ENCODE measurements around the gene NDUFAF2. TPM values are rescaled to one million over a fixed set of nuclear protein-coding genes. Genes with fewer than 3 reads are reported as not detected.

The NDUFAF2 gene
- total and polyA plus RNA-seq, 2 of the 8 experiments (the other 6 are each of a cell fraction or from before 2014, with no cell fraction given) = 10.7 to 46.5 TPM

GRCh38 chr5:61119066-61119465, 174.1 kb downstream of the NDUFAF2 start:
- DNase-seq (ENCODE audit: low read depth in 1 of 2, low spot score in 2 of 2) (no peak), FAIRE-seq (no peak)
- Histone ChIP-seq H3K9me3 (ENCODE audit: insufficient read depth in 2 of 2, low read depth in 1 of 2, low read length in 1 of 2) (no peaks in the 10 kb centered on the region), H3K4me2 (ENCODE audit: insufficient read depth in 1 of 2, low read depth in 2 of 2, low read length in 2 of 2) (no peak overlapping the region), H2BK5ac (ENCODE audit: low read depth, low read length) (no peak overlapping the region), H3K23me2 (ENCODE audit: low read depth, low read length) (no peaks in the 10 kb centered on the region), H3K36me3 (ENCODE audit: control insufficient read depth in 2 of 4, insufficient read depth in 4 of 4, low read length in 3 of 4) (no peaks in the 10 kb centered on the region), H3K27me3 (replicated peaks in 1 of 4; ENCODE audit: control insufficient read depth in 3 of 4, extremely low read depth in 1 of 4, insufficient read depth in 3 of 4, low read length in 3 of 4) (no peaks in the 10 kb centered on the region), H3K14ac (ENCODE audit: insufficient read length) (no peak overlapping the region), H3K4ac (replicated peaks; ENCODE audit: insufficient read length, low read depth, low read length) (no peak overlapping the region), H4K91ac (replicated peaks; ENCODE audit: insufficient read length, low read length) (no peak overlapping the region), H3K27ac (ENCODE audit: low read depth, low read length) (no peak overlapping the region), H2BK15ac (ENCODE audit: low read length) (no peak overlapping the region), H3K23ac (ENCODE audit: insufficient read length) (no peak overlapping the region), H2BK12ac (ENCODE audit: low read depth, low read length) (no peak overlapping the region), H4K8ac (ENCODE audit: extremely low read depth, insufficient read depth, low read length) (no peak overlapping the region), H4K5ac (ENCODE audit: insufficient read length, low read depth, low read length) (no peak overlapping the region), H3K9ac (replicated peaks in 1 of 4; ENCODE audit: extremely low read depth in 1 of 4, low read depth in 3 of 4, low read length in 3 of 4) (no peak overlapping the region), H3K4me1 (replicated peaks in 1 of 4; ENCODE audit: control insufficient read depth in 3 of 4, insufficient read depth in 4 of 4, low read length in 3 of 4) (no peaks in the 10 kb centered on the region), H3K79me1 (ENCODE audit: low read depth, low read length) (no peaks in the 10 kb centered on the region; the same call in 1 of the 2 replicates), H2BK120ac (replicated peaks; ENCODE audit: low read depth, low read length) (no peak overlapping the region), H3K18ac (ENCODE audit: extremely low read depth, low read length) (no peak overlapping the region), H4K20me1 (replicated peaks in 1 of 2; ENCODE audit: control insufficient read depth in 1 of 2, insufficient read depth in 2 of 2, low read length in 2 of 2) (no peaks in the 10 kb centered on the region), H3K4me3 (ENCODE audit: extremely low read depth in 1 of 4, insufficient read depth in 2 of 4, low read depth in 3 of 4, low read length in 4 of 4) (no peak overlapping the region), H3K79me2 (ENCODE audit: control insufficient read depth in 1 of 2, insufficient read depth in 2 of 2, low read length in 2 of 2) (no peaks in the 10 kb centered on the region), H2AK5ac (ENCODE audit: low read depth, low read length) (no peak overlapping the region), H2AFZ (ENCODE audit: low read length) (no peak overlapping the region), H3K56ac (replicated peaks; ENCODE audit: insufficient read length, low read depth, low read length) (no peak overlapping the region), H2BK20ac (ENCODE audit: low read length) (no peak overlapping the region)
- WGBS, 2 experiments (ENCODE audit: extremely low coverage in 1 of 2, insufficient coverage in 1 of 2, insufficient read length in 1 of 2, insufficient replicate concordance in 2 of 2, low coverage in 1 of 2, low lambda C conversion rate in 2 of 2, missing lambda C conversion rate in 1 of 2) = 94% methylated on average over 1 of the region's 1 CpG; no CpG with 5 or more reads in 1 of the 2 experiments
- ChIA-PET CTCF (ENCODE audit: partially characterized antibody) (no interaction called here), POLR2A (ENCODE audit: partially characterized antibody) (no interaction called here)
- TF ChIP-seq SP1 (IDR thresholded peaks at IDR 0.05; ENCODE audit: low read depth, low read length) = no peak
- TF ChIP-seq RXRA (IDR thresholded peaks at IDR 0.05; ENCODE audit: insufficient read depth, low read depth, low read length) = no peak
- no peak for TF ChIP-seq CEBPB (IDR thresholded peaks at IDR 0.05; ENCODE audit: low read depth, low read length)
- TF ChIP-seq, protein P1, sequence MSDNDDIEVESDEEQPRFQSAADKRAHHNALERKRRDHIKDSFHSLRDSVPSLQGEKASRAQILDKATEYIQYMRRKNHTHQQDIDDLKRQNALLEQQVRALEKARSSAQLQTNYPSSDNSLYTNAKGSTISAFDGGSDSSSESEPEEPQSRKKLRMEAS (IDR thresholded peaks at IDR 0.05) = no peak
- no peak for TF ChIP-seq HDAC2 (IDR thresholded peaks at IDR 0.05; ENCODE audit: borderline replicate concordance in 1 of 2, low read depth in 2 of 2, low read length in 2 of 2)
- TF ChIP-seq KDM4A (IDR thresholded peaks at IDR 0.05; ENCODE audit: low read depth, low read length, severe bottlenecking) = no peak
- TF ChIP-seq JUND (IDR thresholded peaks at IDR 0.05; ENCODE audit: low read length) = no peak
- no peak for TF ChIP-seq SRF (IDR thresholded peaks at IDR 0.05; ENCODE audit: low read depth, low read length)
- TF ChIP-seq ATF2 (IDR thresholded peaks at IDR 0.05; ENCODE audit: low read length) = no peak
- TF ChIP-seq EZH2 (IDR thresholded peaks at IDR 0.05; ENCODE audit: low read depth, low read length, severe bottlenecking) = no peak
- no peak for TF ChIP-seq SIX5 (IDR thresholded peaks at IDR 0.05; ENCODE audit: low read depth, low read length)
- no peak for TF ChIP-seq KDM5A (IDR thresholded peaks at IDR 0.05; ENCODE audit: low read length)
